D721Med (cell line): ENCODE data around the gene C1QTNF1.
"Not testable (repeated sequence)": the region's sequence is repeated elsewhere in the genome, so short reads cannot be mapped to it uniquely, and the experiment has no call there.

ENCODE experiments used
- DNase-seq: peaks from one replicate; pipeline ENCODE4 v3.0.0; 2011; ENCODE audit warnings: low spot score; ENCODE audit not compliant: insufficient read length
- FAIRE-seq: peaks from 2 replicates; lab custom pipeline; 2011; peaks lifted over from hg19 to GRCh38; lab: Jason Lieb, UNC
- CTCF ChIP-seq: IDR thresholded peaks from 2 replicates; pipeline ENCODE4 v1.5.1; 2012; ENCODE audit warnings: mild to moderate bottlenecking, control low read depth; ENCODE audit not compliant: insufficient read depth; ENCODE audit errors: missing control alignments

The C1QTNF1 gene

GRCh38 chr17:79029327-79030009, 5.5 kb downstream of the C1QTNF1 start:
- no peak for FAIRE-seq
- DNase-seq, result no peak
- TF ChIP-seq CTCF, result no peak

GRCh38 chr17:79030636-79031035, 6.7 kb downstream of the C1QTNF1 start:
- DNase-seq, FAIRE-seq: not testable (repeated sequence)

DNA sequence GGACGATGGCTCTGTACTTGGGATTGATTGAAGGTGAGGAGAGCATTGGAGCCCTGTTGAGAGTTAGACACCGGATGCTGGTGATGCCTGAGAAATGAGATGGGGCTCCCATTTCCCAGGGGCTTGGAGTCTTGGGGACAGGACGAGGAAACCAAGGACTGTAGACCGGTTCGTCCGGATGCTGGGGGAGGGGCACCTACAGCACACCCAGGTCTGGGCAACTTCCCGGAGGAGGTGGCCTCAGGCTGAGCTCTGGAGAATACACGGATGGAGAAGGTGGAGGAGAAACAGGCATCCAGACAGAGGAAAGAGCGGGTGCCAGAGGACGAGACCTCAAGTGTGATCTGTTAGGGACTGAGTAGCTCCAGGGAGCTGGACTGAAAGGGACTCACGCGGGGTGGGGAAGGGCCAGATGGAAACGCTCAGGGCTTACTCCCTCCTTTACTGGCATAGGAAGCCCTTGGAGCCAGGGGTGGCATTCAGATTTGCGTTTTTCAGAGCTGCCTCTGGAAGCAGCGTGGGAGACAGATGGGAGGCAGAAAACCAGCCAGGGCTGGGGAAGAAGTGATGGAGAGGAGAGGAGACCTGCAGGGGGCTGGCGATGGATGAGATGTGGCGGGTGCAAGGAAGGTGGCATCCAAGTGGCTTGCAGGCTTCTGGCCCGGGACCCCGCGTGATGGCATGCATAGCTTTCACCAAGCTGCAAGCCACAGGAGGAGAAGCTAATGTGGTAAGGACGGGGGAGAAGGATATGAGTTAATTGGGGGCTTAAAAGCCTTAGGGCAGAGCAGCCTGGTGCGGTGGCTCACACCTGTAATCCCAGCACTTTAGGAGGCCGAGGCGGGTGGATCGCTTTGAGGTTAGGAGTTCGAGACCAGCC, 8.3 kb downstream of the C1QTNF1 start:
- DNase-seq, result no peak
- no peak for TF ChIP-seq CTCF
- no peak for FAIRE-seq

DNA sequence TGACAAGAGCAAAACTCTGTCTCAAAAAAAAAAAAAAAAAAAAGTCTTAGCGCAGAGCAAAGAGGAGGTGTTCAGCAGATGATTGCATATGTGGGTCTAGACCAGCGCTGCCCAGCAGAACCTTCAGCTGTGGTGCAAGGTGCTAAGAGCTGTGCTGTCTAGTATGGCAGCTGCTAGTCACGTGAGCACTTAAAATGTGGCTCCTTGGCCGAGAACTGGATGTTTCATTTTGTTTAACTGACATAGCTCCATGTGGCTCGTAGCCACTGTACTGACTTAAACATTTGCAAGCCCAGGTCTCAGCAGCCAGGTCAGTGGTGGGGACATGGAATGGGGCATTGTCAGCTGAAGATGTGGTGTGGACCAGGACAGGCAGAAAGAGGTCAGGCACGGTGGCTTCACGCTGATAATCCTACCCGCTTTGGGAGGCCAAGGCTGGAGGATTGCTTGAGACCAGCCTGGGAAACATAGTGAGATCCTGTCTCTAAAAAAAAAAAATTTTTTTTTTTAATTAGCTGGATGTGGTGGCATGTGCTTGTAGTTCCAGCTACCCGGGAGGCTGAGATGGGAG, 9.2 kb downstream of the C1QTNF1 start:
- FAIRE-seq (no peak), DNase-seq (no peak)
- TF ChIP-seq CTCF, result no peak

GRCh38 chr17:79033741-79034501, 10.0 kb downstream of the C1QTNF1 start:
- DNase-seq (no peak), FAIRE-seq (no peak)
- no peak for TF ChIP-seq CTCF

GRCh38 chr17:79034931-79035485, 11.0 kb downstream of the C1QTNF1 start:
- DNase-seq, result no peak
- no peak for FAIRE-seq
- TF ChIP-seq CTCF, result no peak

GRCh38 chr17:79035686-79036085, 11.7 kb downstream of the C1QTNF1 start:
- no peak for TF ChIP-seq CTCF
- FAIRE-seq, result no peak
- DNase-seq, result no peak
